Measurements from ENCODE around the gene PREP. TPM values are rescaled to one million over a fixed set of nuclear protein-coding genes. Genes with fewer than 3 reads are reported as not detected.

PREP gene
- total RNA-seq, 4 donors from 2014 or later = 9.7 to 29.6 (median 17.1) TPM

DNA sequence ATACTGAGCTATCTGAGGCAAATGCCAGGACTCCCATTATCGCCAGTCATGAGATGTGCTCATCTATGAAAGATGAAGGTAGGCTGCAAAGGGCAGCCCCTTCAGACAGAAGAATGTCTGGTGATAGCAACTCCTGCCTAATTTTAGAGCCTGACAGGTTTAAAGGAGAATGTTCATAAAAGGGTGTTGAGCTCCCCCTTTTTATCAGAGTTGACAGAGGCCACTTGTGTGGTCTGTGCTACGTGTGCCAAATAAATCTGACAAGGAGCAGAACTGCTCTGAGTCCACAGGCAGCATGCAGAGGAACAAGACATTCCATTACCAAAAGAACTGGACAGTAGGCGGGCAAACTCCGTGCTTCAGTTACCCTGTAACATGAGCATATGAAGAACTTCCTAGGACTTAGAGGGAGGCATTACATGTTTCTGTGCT is 101.8 kb downstream of the PREP start:
- H3K4me3 ChIP-seq = no peak overlapping the region
- no peaks in the 10 kb centered on the region for H3K4me1 ChIP-seq
- no peak for DNase-seq
- intact Hi-C loops (cut with DNase I; ENCODE audit: low total_unique reads) = no loop called here
- no peaks in the 10 kb centered on the region for H3K36me3 ChIP-seq
- peak overlapping the region in 1 of 2 donors; percentile 54 for H3K27ac ChIP-seq
- H3K9me3 ChIP-seq = no peaks in the 10 kb centered on the region
- TF ChIP-seq POLR2A (IDR thresholded peaks at IDR 0.05) = no peak
- TF ChIP-seq, protein P1, sequence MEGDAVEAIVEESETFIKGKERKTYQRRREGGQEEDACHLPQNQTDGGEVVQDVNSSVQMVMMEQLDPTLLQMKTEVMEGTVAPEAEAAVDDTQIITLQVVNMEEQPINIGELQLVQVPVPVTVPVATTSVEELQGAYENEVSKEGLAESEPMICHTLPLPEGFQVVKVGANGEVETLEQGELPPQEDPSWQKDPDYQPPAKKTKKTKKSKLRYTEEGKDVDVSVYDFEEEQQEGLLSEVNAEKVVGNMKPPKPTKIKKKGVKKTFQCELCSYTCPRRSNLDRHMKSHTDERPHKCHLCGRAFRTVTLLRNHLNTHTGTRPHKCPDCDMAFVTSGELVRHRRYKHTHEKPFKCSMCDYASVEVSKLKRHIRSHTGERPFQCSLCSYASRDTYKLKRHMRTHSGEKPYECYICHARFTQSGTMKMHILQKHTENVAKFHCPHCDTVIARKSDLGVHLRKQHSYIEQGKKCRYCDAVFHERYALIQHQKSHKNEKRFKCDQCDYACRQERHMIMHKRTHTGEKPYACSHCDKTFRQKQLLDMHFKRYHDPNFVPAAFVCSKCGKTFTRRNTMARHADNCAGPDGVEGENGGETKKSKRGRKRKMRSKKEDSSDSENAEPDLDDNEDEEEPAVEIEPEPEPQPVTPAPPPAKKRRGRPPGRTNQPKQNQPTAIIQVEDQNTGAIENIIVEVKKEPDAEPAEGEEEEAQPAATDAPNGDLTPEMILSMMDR (IDR thresholded peaks at IDR 0.05) = no peak
- H3K27me3 ChIP-seq = no peaks in the 10 kb centered on the region

- Histone ChIP-seq H3K27ac (no peak overlapping the region), H3K27me3 (no peaks in the 10 kb centered on the region), H3K9me3 (no peaks in the 10 kb centered on the region), H3K4me3 (no peak overlapping the region), H3K36me3 (no peaks in the 10 kb centered on the region), H3K4me1 (no peaks in the 10 kb centered on the region)
- no peak for DNase-seq
- no peak for TF ChIP-seq POLR2A (IDR thresholded peaks at IDR 0.05)
- TF ChIP-seq, protein P1 (IDR thresholded peaks at IDR 0.05) = no peak
- intact Hi-C loops (cut with DNase I; ENCODE audit: low total_unique reads) = no loop called here
Observed at GRCh38 chr6:105300090-105300489, 102.8 kb downstream of the PREP start.

DNA sequence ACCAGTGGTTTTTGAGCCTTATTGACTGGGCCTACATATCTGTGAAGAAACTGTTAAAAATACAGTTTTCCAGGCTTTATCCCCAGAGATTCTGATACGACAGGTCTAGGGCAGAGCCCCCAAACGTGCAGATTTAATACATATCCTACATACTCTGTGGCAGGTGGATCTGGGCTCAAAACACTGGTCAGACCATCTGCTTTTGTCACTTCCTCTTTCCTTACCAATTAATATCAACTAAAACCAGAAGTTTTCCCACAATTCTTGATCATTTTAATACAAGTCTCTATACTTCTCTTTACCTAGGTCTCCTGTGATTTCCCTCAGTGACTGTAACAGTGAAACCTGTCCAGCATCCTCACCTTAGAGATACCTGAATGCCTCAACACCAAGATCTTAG is 108.8 kb downstream of the PREP start:
- Histone ChIP-seq H3K27me3 (no peaks in the 10 kb centered on the region), H3K4me1 (no peaks in the 10 kb centered on the region), H3K36me3 (no peaks in the 10 kb centered on the region), H3K4me3 (no peak overlapping the region), H3K27ac (no peak overlapping the region), H3K9me3 (no peaks in the 10 kb centered on the region)
- no peak for TF ChIP-seq POLR2A (IDR thresholded peaks at IDR 0.05)
- TF ChIP-seq, protein P1 (IDR thresholded peaks at IDR 0.05) = no peak
- intact Hi-C loops (cut with DNase I; ENCODE audit: low total_unique reads) = no loop called here
- DNase-seq = no peak

GRCh38 chr6:105292689-105293339 is 110.1 kb downstream of the PREP start:
- no peaks in the 10 kb centered on the region for H3K36me3 ChIP-seq
- H3K4me1 ChIP-seq = no peaks in the 10 kb centered on the region
- DNase-seq = no peak
- intact Hi-C loops (cut with DNase I; ENCODE audit: low total_unique reads) = no loop called here
- H3K27me3 ChIP-seq = no peaks in the 10 kb centered on the region
- no peaks in the 10 kb centered on the region for H3K9me3 ChIP-seq
- H3K27ac ChIP-seq = no peak overlapping the region
- TF ChIP-seq, protein P1 (IDR thresholded peaks at IDR 0.05) = no peak
- TF ChIP-seq POLR2A (IDR thresholded peaks at IDR 0.05) = no peak
- H3K4me3 ChIP-seq = no peak overlapping the region

- intact Hi-C loops (cut with DNase I; ENCODE audit: low total_unique reads) = no loop called here
Observed at GRCh38 chr6:105291525-105291924, 111.4 kb downstream of the PREP start.

More at GRCh38 chr6:105291525-105291924, 111.4 kb downstream of the PREP start:
- Histone ChIP-seq H3K4me3 (no peak overlapping the region), H3K27ac (no peak overlapping the region), H3K9me3 (no peaks in the 10 kb centered on the region), H3K27me3 (no peaks in the 10 kb centered on the region), H3K36me3 (no peaks in the 10 kb centered on the region), H3K4me1 (no peaks in the 10 kb centered on the region)
- no peak for DNase-seq
- TF ChIP-seq, protein P1 (IDR thresholded peaks at IDR 0.05) = no peak
- no peak for TF ChIP-seq POLR2A (IDR thresholded peaks at IDR 0.05)
